OCI-LY3 (cell line): ENCODE data around the gene FXYD5.

Experiments used
- CTCF ChIP-seq: fragments of 200-600, 300-600 bp; sonication (generic); IDR thresholded peaks from 2 replicates; pipeline ENCODE4 v1.5.1; 2014; ENCODE audit warnings: antibody characterized with exemption, low read length, low read depth
- EZH2phosphoT487 ChIP-seq: fragments of 200-600 bp; shearing (Covaris generic); IDR thresholded peaks from 2 replicates; pipeline ENCODE4 v1.6.1; 2018; ENCODE audit warnings: antibody characterized with exemption, mixed run types, low read depth

- TF ChIP-seq CTCF = no peak
- TF ChIP-seq EZH2phosphoT487 = no peak
Observed at GRCh38 chr19:35107545-35107944, 47.0 kb upstream of the FXYD5 start.
